Skeletal muscle satellite cell (primary cell): ENCODE measurements around the gene KRTAP20-1.

Experiments used
- H3K27me3 ChIP-seq: 2 replicates; pipeline ENCODE4 v1.7.0; 2013; ENCODE audit warnings: low read length; ENCODE audit not compliant: control insufficient read depth, insufficient read depth
- H3K36me3 ChIP-seq: 2 replicates; pipeline ENCODE4 v1.7.0; 2013; ENCODE audit warnings: mild to moderate bottlenecking, control low read depth, low read length; ENCODE audit not compliant: insufficient read depth
- H3K4me1 ChIP-seq: 2 replicates; pipeline ENCODE4 v1.7.0; 2013; ENCODE audit warnings: low read length; ENCODE audit not compliant: control insufficient read depth, insufficient read depth
- H3K4me2 ChIP-seq: 2 replicates; pipeline ENCODE4 v1.7.0; 2013; ENCODE audit warnings: mild to moderate bottlenecking, low read length
- H3K4me3 ChIP-seq: 2 replicates; pipeline ENCODE4 v1.7.0; 2013; ENCODE audit warnings: low read length
- H3K9ac ChIP-seq: 2 replicates; pipeline ENCODE4 v1.7.0; 2013; ENCODE audit warnings: mild to moderate bottlenecking, low read depth, low read length, moderate library complexity
- H3K9me3 ChIP-seq: replicated peaks from 2 replicates; pipeline ENCODE4 v1.7.0; 2013; ENCODE audit warnings: mild to moderate bottlenecking, control low read depth, low read length

The KRTAP20-1 gene

GRCh38 chr21:30613836-30614235 lies 2.4 kb upstream of the KRTAP20-1 start, which contains the start of gene KRTAP6-1:
Gene KRTAP6-1 (minus strand): TSS chr21:30613930. CDS start chr21:30613904, 26 bp downstream.
- Histone ChIP-seq H3K27me3 (no peaks in the 10 kb centered on the region), H3K36me3 (no peaks in the 10 kb centered on the region), H3K4me1 (no peaks in the 10 kb centered on the region), H3K4me3 (no peak within 1 kb of the TSS), H3K9ac (no peak within 1 kb of the TSS), H3K4me2 (no peak within 1 kb of the TSS), H3K9me3 (peaks cover 9% of the 10 kb centered on the region)

DNA sequence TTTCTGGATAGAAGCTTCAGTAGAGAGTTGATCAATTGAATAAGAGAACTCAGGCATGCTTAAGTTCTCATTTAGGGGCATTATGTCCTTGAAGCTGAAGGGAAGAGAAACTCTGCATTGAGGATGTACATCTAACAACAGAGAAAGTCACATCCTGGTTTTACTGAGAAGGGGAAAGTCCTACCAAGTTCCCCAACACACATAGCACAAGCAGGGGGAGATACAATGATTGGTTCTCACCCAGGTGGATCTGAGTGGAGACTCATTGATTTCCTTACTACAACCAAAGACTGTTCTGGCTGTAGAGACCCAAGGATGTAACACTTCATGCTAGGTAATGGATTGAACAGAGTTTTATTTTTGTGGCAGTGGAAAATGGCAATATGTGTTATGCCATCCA lies 1.0 kb upstream of the KRTAP20-1 start:
- H3K9ac ChIP-seq, result no peak overlapping the region
- H3K4me3 ChIP-seq, result no peak overlapping the region
- H3K27me3 ChIP-seq, result no peaks in the 10 kb centered on the region
- no peaks in the 10 kb centered on the region for H3K4me1 ChIP-seq
- no peak overlapping the region for H3K4me2 ChIP-seq
- peaks cover 9% of the 10 kb centered on the region for H3K9me3 ChIP-seq
- H3K36me3 ChIP-seq, result no peaks in the 10 kb centered on the region

GRCh38 chr21:30620080-30620479 lies 3.9 kb downstream of the KRTAP20-1 start:
- no peak overlapping the region for H3K9ac ChIP-seq

DNA sequence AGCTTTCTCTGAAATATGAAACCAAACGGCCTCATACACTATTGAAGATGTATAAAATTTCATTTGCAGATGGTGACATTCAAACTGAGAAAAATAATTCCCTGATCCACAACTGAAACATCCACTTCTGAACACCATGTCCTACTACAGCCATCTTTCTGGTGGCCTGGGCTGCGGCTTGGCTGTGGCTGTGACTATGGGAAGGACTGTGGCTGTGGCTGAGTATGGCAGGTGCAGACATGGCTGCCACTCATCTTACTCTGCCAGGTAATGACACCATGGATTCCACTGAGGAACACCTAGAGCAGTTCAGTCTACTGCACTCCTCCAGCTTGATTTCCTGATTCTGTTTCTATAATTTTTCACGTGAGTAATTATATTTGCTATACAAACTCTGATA lies 4.3 kb downstream of the KRTAP20-1 start, which contains the start of gene KRTAP20-4:
KRTAP20-4 (plus strand) TSS at position 106 of the 400 bp plus-strand sequence.
- H3K9ac ChIP-seq, result no peak within 1 kb of the TSS
- no peaks in the 10 kb centered on the region for H3K27me3 ChIP-seq
- H3K4me1 ChIP-seq, result no peaks in the 10 kb centered on the region
- H3K9me3 ChIP-seq, result no peaks in the 10 kb centered on the region
- no peak within 1 kb of the TSS for H3K4me2 ChIP-seq
- H3K4me3 ChIP-seq, result no peak within 1 kb of the TSS
- H3K36me3 ChIP-seq, result no peaks in the 10 kb centered on the region

More at GRCh38 chr21:30620080-30620479, 3.9 kb downstream of the KRTAP20-1 start:
- Histone ChIP-seq H3K27me3 (no peaks in the 10 kb centered on the region), H3K4me1 (no peaks in the 10 kb centered on the region), H3K9me3 (peaks cover 4% of the 10 kb centered on the region), H3K4me3 (no peak overlapping the region), H3K36me3 (no peaks in the 10 kb centered on the region), H3K4me2 (no peak overlapping the region)

DNA sequence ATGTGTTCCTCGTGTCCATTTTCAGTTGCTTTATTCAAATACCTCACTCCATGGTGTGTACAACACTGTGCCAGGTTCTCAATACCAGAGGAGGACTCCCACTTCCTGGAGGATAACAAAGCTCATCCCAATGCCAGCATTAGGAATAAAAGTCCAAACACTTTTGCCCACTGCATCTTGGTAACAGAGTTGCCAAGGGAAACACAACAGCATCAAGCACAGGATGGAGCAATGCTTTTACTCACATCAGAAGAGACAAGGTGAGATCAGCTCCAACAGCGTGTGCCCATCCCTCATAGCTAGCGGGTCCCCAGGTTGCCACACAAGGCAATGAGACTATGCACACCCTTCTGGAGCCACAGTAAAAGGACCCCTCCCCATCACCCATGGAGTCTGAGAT lies 7.1 kb downstream of the KRTAP20-1 start:
- Histone ChIP-seq H3K36me3 (no peaks in the 10 kb centered on the region), H3K4me3 (no peak overlapping the region), H3K9ac (no peak overlapping the region), H3K4me2 (no peak overlapping the region), H3K9me3 (no peaks in the 10 kb centered on the region), H3K4me1 (no peaks in the 10 kb centered on the region), H3K27me3 (no peaks in the 10 kb centered on the region)

- no peak overlapping the region for H3K4me2 ChIP-seq
- no peaks in the 10 kb centered on the region for H3K4me1 ChIP-seq
- no peaks in the 10 kb centered on the region for H3K36me3 ChIP-seq
- H3K4me3 ChIP-seq, result no peak overlapping the region
- no peak overlapping the region for H3K9ac ChIP-seq
- H3K9me3 ChIP-seq, result no peaks in the 10 kb centered on the region
- H3K27me3 ChIP-seq, result no peaks in the 10 kb centered on the region
These were observed 9.4 kb downstream of the KRTAP20-1 start for GRCh38 chr21:30625449-30626165.

DNA sequence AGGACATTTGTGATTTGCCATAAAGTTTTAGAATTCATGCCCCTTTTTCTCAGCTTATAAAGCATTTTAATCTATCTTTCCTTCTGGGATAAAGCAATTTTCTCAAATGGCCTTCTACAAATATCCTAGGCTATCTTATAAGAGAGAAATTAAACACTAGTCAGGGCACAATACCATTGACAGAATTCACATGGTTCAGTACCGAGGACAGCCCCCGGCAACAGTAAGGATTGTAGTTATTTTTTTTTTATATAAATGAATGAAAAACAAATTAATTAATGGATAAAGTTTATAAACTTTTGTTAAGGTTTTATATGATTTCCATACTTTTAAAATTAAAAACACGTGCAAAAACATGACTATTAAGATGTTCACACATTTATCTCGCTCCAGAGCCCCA lies 11.9 kb downstream of the KRTAP20-1 start:
- no peak overlapping the region for H3K4me2 ChIP-seq
- peaks cover 8% of the 10 kb centered on the region for H3K9me3 ChIP-seq
- no peaks in the 10 kb centered on the region for H3K36me3 ChIP-seq
- H3K27me3 ChIP-seq, result no peaks in the 10 kb centered on the region
- no peak overlapping the region for H3K9ac ChIP-seq
- H3K4me3 ChIP-seq, result no peak overlapping the region
- H3K4me1 ChIP-seq, result no peaks in the 10 kb centered on the region

- Histone ChIP-seq H3K9ac (no peak overlapping the region), H3K4me1 (no peaks in the 10 kb centered on the region), H3K36me3 (no peaks in the 10 kb centered on the region), H3K27me3 (no peaks in the 10 kb centered on the region), H3K4me2 (no peak overlapping the region), H3K9me3 (peaks cover 8% of the 10 kb centered on the region), H3K4me3 (no peak overlapping the region)
These were observed 13.0 kb downstream of the KRTAP20-1 start for GRCh38 chr21:30629200-30629599.

DNA sequence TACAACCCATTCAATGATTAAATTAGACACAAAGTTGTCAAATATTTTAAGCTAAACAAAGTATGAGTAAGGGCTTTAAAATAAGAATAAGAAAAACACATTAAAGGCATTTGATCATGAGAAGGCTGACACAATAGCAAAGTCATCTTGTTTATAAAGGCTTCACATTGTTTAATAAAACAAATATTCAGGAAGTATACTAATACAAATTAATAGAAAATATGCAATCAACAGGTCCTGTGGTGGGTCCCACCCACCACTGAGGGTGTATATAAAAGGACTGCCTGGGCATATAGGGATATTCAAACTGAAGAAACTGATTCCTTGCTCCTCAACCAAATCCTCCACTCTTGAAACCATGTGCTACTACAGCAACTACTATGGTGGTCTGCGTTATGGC lies 18.7 kb downstream of the KRTAP20-1 start, which contains the start of gene KRTAP20-2:
KRTAP20-2 (plus strand) TSS at position 301 of the 400 bp plus-strand sequence; CDS start at position 359, 58 bp downstream.
- no peaks in the 10 kb centered on the region for H3K27me3 ChIP-seq
- H3K4me1 ChIP-seq, result no peaks in the 10 kb centered on the region
- H3K4me3 ChIP-seq, result no peak within 1 kb of the TSS
- no peak within 1 kb of the TSS for H3K9ac ChIP-seq
- no peak within 1 kb of the TSS for H3K4me2 ChIP-seq
- peaks cover 12% of the 10 kb centered on the region for H3K9me3 ChIP-seq
- no peaks in the 10 kb centered on the region for H3K36me3 ChIP-seq

DNA sequence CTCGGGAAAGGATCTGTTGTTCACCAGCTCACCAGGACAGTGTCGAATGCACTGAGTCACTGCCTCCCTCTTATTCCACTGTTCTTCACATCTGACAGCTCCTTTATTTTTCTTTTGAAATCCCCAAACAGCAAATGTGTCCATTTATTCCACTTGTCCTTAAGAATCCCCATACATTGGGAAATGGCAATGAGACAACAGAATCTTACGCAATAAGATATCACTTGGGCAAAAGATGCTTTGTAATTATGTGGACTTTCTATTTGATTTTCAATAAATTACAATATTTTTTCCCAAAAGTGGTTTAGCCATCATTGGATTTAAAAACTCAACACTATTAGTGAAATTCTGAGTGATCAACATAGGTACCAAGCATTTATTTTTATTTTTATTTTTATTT lies 22.5 kb downstream of the KRTAP20-1 start:
- no peak overlapping the region for H3K4me2 ChIP-seq
- no peaks in the 10 kb centered on the region for H3K36me3 ChIP-seq
- no peaks in the 10 kb centered on the region for H3K4me1 ChIP-seq
- no peak overlapping the region for H3K4me3 ChIP-seq
- no peaks in the 10 kb centered on the region for H3K27me3 ChIP-seq
- H3K9ac ChIP-seq, result no peak overlapping the region
- peaks cover 4% of the 10 kb centered on the region for H3K9me3 ChIP-seq

DNA sequence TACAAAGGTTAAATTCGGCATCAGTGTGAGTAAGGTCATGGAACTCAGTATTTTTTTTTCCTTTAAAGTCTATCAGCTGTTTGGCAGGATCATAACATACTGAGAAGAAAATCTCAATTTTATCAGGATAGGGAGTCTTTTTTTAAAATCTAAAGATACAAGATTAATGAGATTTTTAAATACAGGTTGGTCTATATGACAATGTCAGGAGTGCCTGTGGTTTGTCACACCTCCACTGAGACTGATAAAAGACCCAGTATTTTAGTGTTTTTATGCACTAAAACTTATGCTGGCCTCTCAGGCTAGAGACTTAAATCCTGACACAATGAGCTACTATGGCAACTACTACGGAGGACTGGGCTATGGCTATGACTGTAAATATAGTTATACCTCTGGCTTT lies 26.3 kb downstream of the KRTAP20-1 start, which contains the start of gene KRTAP20-3:
KRTAP20-3 (plus strand) TSS at position 301 of the 400 bp plus-strand sequence.
- Histone ChIP-seq H3K4me2 (no peak within 1 kb of the TSS), H3K4me1 (no peaks in the 10 kb centered on the region), H3K4me3 (no peak within 1 kb of the TSS), H3K36me3 (no peaks in the 10 kb centered on the region), H3K9ac (no peak within 1 kb of the TSS), H3K27me3 (no peaks in the 10 kb centered on the region), H3K9me3 (peaks cover 3% of the 10 kb centered on the region)

DNA sequence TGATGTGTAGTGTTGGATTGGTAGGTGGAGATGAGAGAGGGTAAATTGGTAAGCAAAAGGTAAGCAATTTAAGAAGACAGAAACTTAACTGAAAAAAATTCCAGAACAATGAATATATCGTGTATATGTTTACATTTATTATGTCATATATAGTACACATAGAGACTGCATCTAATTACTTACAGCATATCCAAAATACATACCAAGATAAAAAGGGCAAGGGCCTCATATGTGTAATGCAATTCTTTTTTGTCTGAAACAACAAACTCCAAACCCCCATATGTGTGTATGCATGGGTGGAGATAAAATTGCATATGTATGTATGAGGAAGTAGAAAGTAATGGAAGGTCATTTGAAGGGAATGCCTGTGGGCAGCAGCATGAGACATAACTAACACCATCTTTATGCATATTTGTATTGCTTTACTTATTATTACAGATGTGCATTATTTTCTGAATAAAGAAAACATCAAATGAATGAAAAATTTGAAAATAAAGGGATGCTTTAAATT lies 30.7 kb downstream of the KRTAP20-1 start:
- no peak overlapping the region for H3K4me2 ChIP-seq
- no peaks in the 10 kb centered on the region for H3K36me3 ChIP-seq
- H3K27me3 ChIP-seq, result no peaks in the 10 kb centered on the region
- H3K9ac ChIP-seq, result no peak overlapping the region
- H3K4me1 ChIP-seq, result no peaks in the 10 kb centered on the region
- no peak overlapping the region for H3K4me3 ChIP-seq
- H3K9me3 ChIP-seq, result peaks cover 6% of the 10 kb centered on the region
